Astrocyte of the spinal cord (primary cell): ENCODE measurements around the gene GABRR2.
"Not testable (repeated sequence)": the region's sequence is repeated elsewhere in the genome, so short reads cannot be mapped to it uniquely, and the experiment has no call there.

Source experiments
- DNase-seq: peaks from one replicate; pipeline ENCODE4 v3.0.0; 2011; ENCODE audit warnings: low read depth, low spot score
- H3K4me3 ChIP-seq: 2 replicates; pipeline ENCODE4 v1.5.1; 2011; ENCODE audit warnings: low read depth, mild to moderate bottlenecking, low read length, moderate library complexity
- in situ Hi-C: cut with HindIII; loops from 2 replicates; pipeline ENCODE4 v1.10.0; 2017; ENCODE audit warnings: low sequenced_read_pairs
- TF ChIP-seq, protein P1 (sequence below): IDR thresholded peaks from 2 replicates; pipeline ENCODE4 v1.5.1; 2012; ENCODE audit warnings: low read depth, mild to moderate bottlenecking, low read length, inconsistent platforms

GABRR2 gene

DNA sequence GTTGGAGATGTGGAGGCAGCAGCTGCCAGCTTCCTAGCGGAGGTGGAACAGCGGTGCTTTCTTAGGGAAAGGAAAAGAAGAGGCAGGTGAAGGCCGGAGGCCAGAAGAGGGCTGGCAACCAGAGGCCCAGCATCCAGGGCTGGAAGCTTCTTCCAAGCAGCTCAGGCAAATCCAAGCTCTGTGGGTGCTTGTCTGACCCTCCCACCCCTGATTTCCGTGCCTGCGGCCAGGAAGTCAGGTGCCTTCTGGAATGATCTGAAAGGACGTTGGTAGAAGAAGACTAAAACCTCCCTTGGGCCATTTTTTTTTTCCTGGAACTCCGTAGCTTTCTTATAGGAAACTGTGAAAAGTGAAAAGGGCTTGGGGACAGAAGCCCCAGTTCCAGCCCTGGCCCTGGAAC lies 64.9 kb downstream of the GABRR2 start:
- TF ChIP-seq, protein P1, sequence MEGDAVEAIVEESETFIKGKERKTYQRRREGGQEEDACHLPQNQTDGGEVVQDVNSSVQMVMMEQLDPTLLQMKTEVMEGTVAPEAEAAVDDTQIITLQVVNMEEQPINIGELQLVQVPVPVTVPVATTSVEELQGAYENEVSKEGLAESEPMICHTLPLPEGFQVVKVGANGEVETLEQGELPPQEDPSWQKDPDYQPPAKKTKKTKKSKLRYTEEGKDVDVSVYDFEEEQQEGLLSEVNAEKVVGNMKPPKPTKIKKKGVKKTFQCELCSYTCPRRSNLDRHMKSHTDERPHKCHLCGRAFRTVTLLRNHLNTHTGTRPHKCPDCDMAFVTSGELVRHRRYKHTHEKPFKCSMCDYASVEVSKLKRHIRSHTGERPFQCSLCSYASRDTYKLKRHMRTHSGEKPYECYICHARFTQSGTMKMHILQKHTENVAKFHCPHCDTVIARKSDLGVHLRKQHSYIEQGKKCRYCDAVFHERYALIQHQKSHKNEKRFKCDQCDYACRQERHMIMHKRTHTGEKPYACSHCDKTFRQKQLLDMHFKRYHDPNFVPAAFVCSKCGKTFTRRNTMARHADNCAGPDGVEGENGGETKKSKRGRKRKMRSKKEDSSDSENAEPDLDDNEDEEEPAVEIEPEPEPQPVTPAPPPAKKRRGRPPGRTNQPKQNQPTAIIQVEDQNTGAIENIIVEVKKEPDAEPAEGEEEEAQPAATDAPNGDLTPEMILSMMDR = no peak
- DNase-seq = no peak
- H3K4me3 ChIP-seq = no peak overlapping the region
- in situ Hi-C loops = no loop called here

- DNase-seq = no peak
- in situ Hi-C loops = no loop called here
- H3K4me3 ChIP-seq = no peak overlapping the region
- TF ChIP-seq, protein P1 = no peak
Measured at GRCh38 chr6:89244241-89244985, 70.7 kb downstream of the GABRR2 start.

- in situ Hi-C loops = no loop called here
- no peak overlapping the region for H3K4me3 ChIP-seq
- TF ChIP-seq, protein P1 = no peak
- no peak for DNase-seq
Measured at GRCh38 chr6:89243331-89243629, 71.8 kb downstream of the GABRR2 start.

GRCh38 chr6:89242574-89243330 lies 72.3 kb downstream of the GABRR2 start:
- TF ChIP-seq, protein P1 = peak; percentile 52
- in situ Hi-C loops = no loop called here
- DNase-seq = peak; percentile 65

DNA sequence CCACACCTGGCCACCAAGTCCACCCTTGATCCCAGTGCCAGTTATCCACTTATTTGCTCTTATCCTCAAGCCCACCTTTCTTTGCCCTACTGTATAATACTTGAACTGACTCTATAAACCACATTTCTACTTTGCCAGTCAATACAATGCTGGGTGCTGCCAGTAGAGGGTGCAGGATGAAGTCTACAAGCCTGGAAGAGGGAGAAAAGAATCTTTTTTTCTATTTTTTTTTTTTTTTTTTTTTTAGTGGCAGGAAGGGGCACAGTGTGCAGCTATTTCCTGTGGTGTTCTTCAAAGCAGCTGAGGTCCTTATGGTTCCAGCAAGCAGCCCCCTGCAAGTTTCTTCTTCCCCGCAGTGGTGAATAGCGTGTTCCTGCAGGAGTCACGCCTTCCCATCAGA lies 75.8 kb downstream of the GABRR2 start:
- H3K4me3 ChIP-seq = no peak overlapping the region
- no peak for DNase-seq
- TF ChIP-seq, protein P1 = peak; percentile 46
- in situ Hi-C loops = no loop called here

More at GRCh38 chr6:89242574-89243330, 72.3 kb downstream of the GABRR2 start:
- no peak overlapping the region for H3K4me3 ChIP-seq

GRCh38 chr6:89237158-89237557 lies 77.9 kb downstream of the GABRR2 start:
- in situ Hi-C loops = no loop called here
- no peak for DNase-seq
- H3K4me3 ChIP-seq = no peak overlapping the region
- TF ChIP-seq, protein P1 = no peak

DNA sequence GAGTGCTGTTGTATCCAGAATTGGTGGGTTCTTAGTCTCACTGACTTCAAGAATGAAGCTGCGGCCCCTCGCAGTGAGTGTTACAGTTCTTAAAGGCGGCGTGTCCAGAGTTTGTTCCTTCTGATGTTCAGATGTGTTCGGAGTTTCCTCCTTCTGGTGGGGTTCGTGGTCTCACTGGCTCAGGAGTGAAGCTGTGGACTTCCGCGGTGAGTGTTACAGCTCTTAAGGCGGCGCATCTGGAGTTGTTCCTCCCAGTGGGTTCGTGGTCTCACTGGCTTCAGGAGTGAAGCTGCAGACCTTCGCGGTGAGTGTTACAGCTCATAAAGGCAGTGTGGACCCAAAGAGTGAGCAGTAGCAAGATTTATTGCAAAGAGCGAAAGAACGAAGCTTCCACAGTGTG lies 81.5 kb downstream of the GABRR2 start:
- in situ Hi-C loops, H3K4me3 ChIP-seq, DNase-seq: not testable (repeated sequence)
